GM15510 (cell line): ENCODE data around the gene DSCAM.

ENCODE experiments used
- POLR2A ChIP-seq: IDR thresholded peaks from 3 replicates; pipeline ENCODE4 v1.6.1; 2011; ENCODE audit warnings: borderline replicate concordance; ENCODE audit not compliant: insufficient read length; ENCODE audit errors: extremely low read depth

Gene DSCAM

GRCh38 chr21:40153351-40153750 lies 693.6 kb downstream of the DSCAM start:
- no peak for TF ChIP-seq POLR2A

- no peak for TF ChIP-seq POLR2A
Measured at GRCh38 chr21:40152476-40152875, 694.5 kb downstream of the DSCAM start.

- no peak for TF ChIP-seq POLR2A
Measured at GRCh38 chr21:40151611-40152010, 695.3 kb downstream of the DSCAM start.

GRCh38 chr21:40146216-40146837 lies 700.6 kb downstream of the DSCAM start:
- TF ChIP-seq POLR2A = no peak

- no peak for TF ChIP-seq POLR2A
Measured at GRCh38 chr21:40143822-40144525, 703.0 kb downstream of the DSCAM start.

GRCh38 chr21:40141621-40142020 lies 705.3 kb downstream of the DSCAM start:
- TF ChIP-seq POLR2A = no peak

- TF ChIP-seq POLR2A = no peak
Measured at GRCh38 chr21:40140675-40141074, 706.3 kb downstream of the DSCAM start.

- no peak for TF ChIP-seq POLR2A
Measured at GRCh38 chr21:40139636-40140035, 707.3 kb downstream of the DSCAM start.

GRCh38 chr21:40136571-40136970 lies 710.4 kb downstream of the DSCAM start:
- TF ChIP-seq POLR2A = no peak

GRCh38 chr21:40134731-40135492 lies 712.0 kb downstream of the DSCAM start:
- TF ChIP-seq POLR2A = no peak

- TF ChIP-seq POLR2A = no peak
Measured at GRCh38 chr21:40130476-40130875, 716.5 kb downstream of the DSCAM start.

- no peak for TF ChIP-seq POLR2A
Measured at GRCh38 chr21:40129809-40130208, 717.1 kb downstream of the DSCAM start.

- no peak for TF ChIP-seq POLR2A
Measured at GRCh38 chr21:40128891-40129290, 718.1 kb downstream of the DSCAM start.

GRCh38 chr21:40120940-40121575 lies 725.9 kb downstream of the DSCAM start:
- TF ChIP-seq POLR2A = no peak

- no peak for TF ChIP-seq POLR2A
Measured at GRCh38 chr21:40118527-40118926, 728.4 kb downstream of the DSCAM start.
